Posterior cingulate gyrus (tissue), 11 donors: ENCODE data around the gene RELL1.

ENCODE experiments used
- DNase-seq, 10 donors: peaks; one replicate each; pipeline versions ENCODE4 v3.0.0 to v3.0.0-alpha.2; 2020 to 2021; ENCODE audit warnings: mixed read lengths in 3 of 10
- intact Hi-C: fragments of 100-400 bp; cut with DNase I; formaldehyde crosslinking; loops from one replicate; pipeline ENCODE4 v1.15.1; 2023

RELL1 gene

DNA sequence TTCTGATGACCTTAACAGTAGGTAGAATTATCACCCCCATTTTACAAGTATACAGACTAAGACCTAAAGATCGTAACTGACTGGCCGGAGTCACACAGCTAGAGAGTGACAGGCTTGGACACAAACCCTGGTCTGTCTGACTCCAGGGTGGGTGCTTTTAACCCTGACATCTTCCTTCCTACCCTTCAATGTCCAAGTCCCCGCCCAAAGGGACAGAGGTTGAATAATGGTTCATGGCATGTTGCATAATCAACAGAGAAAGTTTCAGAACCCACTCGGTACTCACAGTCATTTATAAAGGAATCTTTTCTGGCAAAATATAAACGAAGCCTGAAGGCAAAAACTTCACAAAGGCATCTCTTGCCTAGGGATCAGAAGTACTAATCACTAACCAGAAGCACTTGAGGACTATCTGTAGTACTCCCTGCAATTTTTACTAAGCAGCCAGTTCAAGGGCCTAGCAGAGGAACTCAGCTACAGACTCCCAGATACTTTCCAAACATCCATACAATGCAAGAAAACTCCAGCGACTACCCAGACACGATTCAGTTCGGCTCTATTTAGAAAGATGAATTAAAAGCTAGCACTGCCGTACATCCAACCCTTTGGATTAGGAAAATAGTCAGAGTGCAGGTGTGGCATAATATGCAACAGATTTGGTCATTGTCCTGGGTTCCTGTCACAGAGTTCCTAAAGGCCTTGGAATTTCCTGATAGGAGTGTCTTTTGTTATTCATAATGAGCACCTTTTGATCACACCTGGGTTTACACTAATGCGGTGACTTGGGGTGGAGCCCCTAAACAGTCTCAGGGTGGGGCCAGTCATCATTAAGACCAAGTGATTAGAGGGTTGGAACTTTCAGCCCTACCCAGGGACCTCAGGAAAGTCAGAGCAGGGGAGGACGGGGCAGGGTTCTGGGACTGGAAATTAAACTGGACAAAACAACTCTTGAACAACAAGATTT is 44.0 kb downstream of the RELL1 start:
- intact Hi-C loops, result no loop called here
- DNase-seq, result no peak

DNA sequence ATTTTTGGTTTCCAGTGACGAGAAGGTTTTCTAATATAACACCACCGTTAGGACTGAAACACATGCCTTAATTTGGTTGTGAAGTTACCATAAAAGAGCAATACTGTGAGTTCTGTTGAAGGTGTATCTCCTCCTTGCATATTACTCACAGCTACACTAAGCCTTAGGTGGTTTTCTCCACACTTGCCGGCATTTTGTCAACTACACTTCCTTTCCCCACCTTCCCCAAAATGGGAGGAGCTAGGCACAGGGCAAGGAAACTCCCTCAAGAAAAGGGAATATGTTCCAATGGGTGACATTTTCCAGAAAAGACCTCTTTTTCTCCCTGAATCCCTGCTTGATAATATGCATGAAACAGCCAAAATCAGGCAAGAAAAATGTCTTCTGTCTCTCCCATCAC is 44.8 kb downstream of the RELL1 start:
- DNase-seq, result no peak
- intact Hi-C loops, result no loop called here

DNA sequence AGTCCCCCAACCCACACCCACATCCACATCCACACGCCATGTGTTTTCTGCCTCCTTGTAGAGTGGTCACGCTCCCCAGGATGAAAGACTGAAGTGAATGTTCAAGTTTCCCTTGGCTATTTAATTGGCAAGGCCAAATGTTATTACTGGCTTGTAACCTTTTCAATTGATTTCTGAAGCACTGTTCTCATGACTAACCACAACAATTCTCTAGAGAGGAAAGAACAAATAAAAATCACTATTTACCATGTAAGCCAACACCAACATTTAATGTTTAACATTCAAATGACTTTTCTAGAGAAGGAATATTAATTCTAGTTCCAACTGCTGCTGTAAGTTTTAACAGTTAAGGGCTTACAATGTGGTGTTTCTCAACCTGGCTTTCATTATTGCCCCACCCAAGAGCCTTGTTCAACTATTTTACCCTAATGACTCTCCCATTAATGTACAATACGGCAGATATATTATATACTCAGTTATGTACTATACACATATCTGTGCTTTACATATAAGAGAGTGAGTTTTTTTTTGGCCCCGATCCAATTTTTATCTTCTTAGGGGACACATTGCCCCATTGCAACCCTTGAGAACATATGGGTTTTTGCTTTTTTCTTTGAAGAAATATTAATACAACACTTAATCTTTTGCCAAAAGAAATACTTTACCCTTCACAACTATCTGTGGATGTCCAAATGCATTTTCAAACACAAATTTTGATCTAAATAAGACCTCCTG is 46.5 kb downstream of the RELL1 start:
- no peak for DNase-seq
- intact Hi-C loops, result no loop called here

DNA sequence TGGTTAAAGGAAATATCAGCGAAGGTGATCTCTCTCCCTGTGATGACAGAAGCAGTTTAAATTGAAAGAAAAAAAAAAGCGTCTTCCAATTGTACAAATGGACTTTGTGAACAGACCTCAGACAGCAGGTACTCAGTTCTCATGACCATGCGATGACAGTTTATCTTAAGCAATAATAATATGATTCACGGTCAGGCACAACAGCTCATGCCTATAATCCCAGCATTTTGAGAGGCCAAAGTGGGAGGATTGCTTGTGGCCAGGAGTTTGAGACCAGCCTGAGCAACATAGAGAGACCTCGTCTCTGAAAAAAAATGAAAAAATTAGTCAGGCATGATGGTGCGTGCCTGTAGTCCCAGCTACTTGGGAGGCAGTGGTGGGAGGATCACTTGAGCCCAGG is 51.0 kb downstream of the RELL1 start:
- DNase-seq, result no peak
- intact Hi-C loops, result no loop called here

DNA sequence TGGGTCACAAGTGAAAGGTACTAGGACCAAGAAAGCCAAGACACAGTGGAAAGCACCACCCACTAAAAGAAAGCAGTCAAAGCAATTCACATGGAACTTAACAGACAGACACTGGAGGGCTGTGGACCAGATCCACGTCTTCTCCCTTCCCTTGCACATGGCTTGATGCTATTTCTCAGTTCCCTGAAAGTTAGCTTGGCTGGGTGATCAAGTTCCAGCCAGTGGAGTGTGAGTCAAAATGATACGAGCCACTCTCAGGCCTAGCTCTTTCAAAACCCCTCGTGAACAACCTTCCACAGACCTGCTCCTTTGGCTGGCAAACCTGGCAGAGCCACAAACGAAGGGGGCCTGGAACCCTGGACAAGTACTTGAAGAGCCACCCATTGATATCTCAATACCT is 52.0 kb downstream of the RELL1 start:
- intact Hi-C loops, result no loop called here
- no peak for DNase-seq

DNA sequence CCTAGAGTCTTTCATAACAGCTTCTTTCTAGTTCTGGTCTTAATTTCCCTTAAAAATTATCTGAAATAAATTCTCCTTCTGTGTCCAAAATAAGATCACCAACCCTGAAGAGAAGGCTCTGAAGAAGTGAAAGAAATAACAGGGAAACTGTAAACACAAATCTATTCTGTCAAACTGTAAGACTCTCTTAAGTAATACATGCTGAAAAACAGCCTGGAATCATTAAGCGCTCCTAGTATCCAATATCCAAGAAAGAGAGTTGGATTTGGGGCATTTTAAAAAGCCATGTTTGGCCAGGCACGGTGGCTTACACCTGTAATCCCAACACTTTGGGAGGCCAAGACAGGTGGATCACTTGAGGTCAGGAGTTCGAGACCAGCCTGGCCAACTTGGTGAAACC is 53.3 kb downstream of the RELL1 start:
- intact Hi-C loops, result no loop called here
- DNase-seq, result no peak

DNA sequence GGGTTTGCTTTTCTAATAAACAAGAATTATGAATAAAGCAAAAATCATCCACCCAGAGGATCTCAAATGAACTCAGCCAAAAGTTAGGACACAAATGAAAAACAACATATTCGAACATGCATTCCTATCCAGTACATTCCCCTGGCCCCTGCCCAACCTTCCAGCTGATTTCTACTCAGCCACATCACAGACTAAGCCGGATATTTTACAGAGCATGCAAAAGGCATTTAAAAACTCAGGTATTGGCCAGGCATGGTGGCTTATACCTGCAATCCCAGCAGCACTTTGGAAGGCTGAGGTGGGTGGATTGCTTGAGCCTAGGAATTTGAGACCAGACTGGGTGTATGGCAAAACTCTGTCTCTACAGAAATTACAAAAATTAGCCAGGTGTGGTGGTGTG is 54.6 kb downstream of the RELL1 start:
- intact Hi-C loops, result no loop called here
- DNase-seq, result no peak

DNA sequence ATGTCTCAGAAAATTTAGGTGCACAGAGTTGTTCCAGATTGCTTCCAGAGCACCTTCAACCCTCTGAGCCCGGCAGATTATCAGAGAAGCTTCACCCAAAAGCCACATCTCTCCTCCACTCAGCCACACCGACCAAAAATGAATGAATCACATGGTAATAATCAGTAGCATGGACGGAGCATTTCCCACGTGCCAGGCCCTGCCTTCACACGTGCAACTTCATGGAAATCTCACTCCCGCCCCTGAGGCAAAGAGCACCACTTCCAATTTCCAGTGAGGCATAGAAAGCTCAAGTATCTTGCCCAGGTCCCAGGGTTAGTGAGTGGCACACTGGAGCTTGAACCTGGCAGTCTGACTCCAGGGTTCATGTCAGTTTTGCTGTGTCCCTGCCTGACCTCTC is 56.5 kb downstream of the RELL1 start:
- intact Hi-C loops, result no loop called here
- DNase-seq, result no peak

DNA sequence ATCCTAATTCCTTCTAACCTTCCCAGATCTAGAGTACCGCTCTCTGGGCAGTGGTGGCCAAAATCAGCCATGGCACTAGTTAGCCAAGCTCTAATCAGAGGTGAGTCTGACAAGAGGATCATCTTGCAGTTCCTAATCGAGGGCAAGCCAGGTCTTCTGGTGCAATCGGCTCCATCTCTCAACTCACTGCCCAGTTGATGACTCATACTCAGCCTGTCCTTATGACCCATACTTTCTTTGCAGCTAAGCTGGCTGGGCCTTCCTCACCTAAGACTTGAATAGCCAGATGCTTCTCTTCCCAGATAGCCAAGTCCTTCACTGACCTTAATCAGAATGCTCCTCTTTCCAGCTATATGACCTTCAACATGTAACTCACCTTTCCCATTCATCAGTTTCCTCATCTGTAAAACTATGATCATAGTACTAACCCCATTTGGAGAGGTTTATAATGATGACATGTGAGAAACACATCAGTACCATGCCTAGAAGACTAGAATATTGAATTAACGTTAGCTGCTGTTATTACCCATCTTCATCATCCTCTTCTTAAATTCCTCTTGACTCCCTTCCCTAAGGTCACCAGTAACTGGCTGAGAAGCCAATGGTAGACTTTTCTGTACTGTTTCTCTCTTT is 57.1 kb downstream of the RELL1 start:
- intact Hi-C loops, result no loop called here
- no peak for DNase-seq

DNA sequence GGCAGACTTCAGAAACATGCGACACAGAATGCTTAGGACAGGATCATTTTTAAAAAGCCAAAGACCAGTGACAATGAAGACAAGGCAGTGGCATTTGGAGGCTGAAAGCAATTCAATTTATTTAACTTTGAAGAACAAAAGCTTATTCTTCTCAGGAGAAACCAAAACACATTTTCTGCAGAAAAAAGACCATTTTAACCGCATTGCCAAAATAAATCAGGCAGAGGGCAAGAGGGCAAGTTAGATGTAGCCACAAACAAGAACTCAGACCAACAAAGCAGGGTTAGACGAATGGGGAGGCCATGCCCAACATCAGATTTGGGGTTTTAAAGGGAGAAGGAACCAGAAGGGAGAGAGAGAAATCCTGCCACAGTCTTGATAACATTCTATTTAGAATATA is 58.9 kb downstream of the RELL1 start:
- no peak for DNase-seq
- intact Hi-C loops, result no loop called here

DNA sequence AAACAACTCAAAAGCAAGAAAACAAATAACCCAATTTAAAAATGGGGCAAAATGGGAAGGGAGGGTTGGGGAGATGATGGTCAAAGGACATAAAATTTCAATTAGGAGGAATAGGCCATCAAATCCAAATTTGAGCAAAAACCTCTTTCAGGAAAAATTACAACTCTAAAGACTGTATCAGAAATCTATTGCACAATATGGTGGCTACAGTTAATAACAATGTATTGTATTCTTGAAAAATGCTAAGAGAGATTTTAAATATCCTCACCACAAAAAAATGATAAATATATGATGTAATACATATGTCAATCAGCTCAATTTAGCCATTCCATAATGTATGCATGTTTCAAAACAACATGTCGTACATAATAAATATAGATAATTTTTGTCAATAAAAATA is 60.7 kb downstream of the RELL1 start:
- intact Hi-C loops, result no loop called here
- DNase-seq, result no peak

DNA sequence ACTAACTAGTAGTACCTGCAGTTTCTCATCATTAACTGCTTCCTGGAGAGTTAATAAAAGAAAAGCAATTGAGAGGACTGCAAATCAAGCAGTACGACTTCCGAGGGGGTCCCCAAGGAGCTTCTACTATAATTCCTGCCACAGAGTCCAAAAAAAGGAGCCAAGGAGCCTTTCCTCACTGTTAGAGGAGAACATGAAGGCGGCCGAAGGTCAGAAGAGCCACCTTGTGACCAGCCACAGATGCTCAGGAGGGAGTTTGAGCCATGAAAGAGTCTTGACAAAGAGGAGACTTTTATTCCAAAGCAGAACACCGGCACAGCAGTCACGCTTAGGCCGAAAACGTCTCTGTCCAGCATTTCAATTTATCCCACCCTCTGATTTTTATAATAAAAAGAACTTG is 62.2 kb downstream of the RELL1 start:
- DNase-seq, result no peak
- intact Hi-C loops, result no loop called here

DNA sequence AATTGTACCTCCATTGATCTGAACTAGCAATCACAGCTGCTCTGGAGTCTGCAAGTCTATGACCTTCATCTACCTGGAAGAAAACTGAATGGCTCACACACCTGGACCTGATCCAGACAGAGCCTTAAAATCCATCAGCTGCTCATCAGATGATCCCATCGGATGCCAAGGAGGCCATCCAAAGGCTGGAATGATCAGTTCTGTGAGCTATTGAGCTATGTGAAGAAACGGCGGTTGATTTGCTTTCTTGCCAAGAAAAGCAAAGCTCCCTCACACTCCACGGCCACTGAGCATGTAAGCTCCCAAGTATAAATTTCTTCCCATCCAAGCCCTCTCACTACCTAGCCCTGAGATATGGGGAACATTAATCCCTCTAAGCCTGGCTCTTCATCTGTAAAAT is 63.1 kb downstream of the RELL1 start:
- intact Hi-C loops, result no loop called here
- no peak for DNase-seq

DNA sequence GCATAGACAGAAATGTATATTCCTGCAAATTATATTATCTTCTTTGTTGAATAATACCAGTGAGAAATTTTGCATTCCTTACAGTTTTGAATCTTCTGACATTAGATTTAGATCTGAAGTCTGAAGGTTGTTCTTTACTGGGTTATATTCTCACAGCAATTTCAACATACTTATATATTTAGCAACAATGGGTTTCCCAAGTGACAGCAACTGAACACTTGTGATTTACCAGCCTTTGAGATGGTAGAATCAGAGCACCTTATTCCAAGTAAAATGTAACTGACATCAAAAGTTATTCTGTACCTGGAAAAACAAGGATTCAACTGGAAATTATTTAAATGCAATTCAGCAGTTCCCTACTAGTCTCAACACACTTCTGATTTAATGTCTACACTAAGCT is 66.0 kb downstream of the RELL1 start:
- DNase-seq, result no peak
- intact Hi-C loops, result no loop called here

DNA sequence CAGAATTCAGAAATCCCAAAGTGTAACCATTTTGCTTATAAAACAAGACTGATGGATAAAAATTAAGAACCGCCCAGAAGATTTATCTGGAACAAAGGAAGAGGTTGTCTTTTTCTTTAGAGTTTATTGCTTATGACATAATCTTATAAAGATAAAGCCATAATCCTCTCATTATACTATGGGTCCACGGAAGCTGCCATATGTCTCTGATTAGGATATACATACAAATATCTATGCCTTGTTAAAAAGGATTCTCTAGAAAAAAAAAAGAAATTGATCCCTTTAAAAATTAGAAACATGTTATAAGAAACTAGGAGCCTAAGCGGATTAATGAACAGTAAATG is 70.5 kb downstream of the RELL1 start:
- no peak for DNase-seq
- intact Hi-C loops, result no loop called here

DNA sequence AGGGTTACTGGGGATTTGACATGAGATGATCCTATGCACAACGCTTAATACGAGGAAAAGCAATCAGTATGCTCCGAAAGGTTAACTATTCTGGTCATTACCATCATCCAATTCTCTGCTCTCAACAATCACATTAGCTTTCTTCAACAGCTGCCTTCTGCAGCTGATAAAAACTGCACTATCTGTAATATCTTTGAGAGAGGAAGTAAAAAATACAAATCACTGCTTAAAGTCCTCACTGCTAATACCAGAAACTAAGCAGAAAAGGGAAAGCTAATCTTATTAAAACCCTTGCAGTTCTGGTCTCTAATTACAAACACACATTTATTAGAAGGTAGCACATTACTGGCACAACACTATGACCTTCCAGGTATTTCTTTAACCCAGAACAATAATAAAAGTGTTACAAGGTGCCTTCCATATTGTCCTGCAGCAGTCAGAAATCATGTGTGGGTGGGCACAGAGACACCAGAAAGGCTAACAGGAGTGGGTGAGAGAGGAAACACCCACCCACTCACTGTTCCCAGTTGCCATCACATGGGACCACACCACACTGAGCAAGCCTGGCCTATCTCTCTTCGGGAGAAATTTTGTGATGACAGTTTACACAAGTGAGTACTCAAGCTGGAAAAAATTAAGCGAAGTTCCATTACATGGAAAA is 71.0 kb downstream of the RELL1 start:
- no peak for DNase-seq
- intact Hi-C loops, result no loop called here

DNA sequence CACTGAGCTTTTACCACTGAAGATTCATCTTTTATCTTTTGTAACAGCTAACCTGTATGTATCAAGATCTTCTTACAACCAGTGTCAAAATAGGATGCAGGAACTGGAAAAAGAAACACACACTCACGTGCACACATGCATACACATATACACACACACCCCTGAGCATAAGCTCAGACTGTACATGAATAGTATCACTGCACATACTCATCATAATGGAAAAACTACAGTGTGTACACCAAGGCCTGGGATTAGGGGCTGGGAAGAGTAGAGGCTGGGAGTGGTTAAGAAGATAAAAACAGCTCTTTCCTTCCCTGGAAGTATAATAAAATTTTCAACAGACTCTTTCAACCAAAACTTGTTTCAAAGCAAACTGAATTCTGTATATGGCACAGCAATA is 73.4 kb downstream of the RELL1 start:
- DNase-seq, result no peak
- intact Hi-C loops, result no loop called here

DNA sequence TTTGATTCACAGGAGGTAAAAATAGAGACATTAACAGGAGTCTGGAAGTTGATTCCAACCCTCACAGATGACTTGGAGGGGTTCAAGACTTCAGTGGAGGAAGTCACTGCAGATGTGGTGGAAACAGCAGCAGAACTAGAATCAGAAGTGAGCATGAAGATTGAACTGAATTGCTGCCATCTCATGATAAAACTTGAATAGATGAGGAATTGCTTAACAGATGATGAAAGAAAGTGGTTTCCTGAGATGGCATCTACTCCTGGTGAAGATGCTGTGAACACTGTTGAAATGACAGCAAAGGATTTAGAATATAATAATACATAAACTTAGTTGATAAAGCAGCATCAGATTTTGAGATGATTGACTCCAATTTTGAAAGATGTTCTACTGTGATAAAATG is 76.5 kb downstream of the RELL1 start:
- intact Hi-C loops, result loop anchor here (10.0 kb wide), 1 partner anchor 75 kb away; the partner anchor contains the start of gene RELL1
- no peak for DNase-seq

DNA sequence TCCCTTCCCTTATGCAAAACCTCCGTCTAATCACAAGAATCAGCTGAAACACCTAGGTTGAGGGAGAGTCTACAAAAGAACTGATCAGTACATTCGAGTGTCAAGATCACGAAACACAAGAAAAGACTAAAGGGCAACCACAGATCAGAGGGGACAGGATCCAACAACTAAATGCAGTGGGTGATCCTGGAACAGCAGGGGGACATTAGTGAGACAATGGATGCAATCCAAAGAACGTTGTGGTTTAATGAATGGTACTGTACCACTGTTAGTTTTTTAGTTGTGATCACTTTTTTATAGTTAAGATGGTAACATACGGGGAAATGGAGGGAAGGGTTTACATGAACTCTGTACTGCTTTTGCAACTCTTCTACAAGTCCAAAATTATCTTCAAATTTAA is 79.2 kb downstream of the RELL1 start:
- no peak for DNase-seq
- intact Hi-C loops, result loop anchor here (10.0 kb wide), 1 partner anchor 78 kb away; the partner anchor contains the start of gene RELL1

DNA sequence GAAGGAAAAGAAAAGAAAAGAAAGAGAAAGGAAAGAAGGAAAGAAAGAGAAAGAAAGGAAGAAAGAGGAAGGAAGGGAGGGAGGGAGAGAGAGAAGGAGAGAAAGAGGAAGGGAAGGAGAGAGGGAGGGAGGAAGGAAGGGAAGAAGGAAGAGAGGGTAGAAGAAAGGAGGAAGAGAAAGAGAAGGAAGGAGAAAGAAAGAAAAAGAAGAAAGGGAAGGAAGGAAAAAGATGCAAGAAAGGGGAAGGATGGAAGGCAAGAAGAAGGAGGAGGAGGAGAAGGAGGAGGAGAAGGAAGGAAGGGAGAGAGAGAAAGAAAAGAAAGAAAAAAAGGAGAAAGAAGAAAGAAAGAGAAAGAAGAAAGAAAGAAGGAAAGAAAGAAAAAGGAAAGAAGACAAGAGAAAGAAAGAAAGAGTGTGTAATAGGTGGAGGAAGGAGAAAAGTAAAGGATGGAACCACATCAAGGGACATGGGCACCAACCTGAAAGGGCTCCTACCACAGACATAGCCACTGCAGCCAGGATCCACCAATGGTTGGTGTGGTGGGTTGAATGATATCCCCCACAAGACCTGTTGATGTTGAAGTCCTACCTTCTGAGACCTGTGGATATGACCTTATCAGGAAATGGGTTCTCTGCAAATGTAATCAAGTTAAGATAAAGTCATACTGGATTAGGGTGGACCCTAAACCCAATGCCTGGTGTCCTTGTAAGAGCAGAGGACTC is 80.2 kb downstream of the RELL1 start:
- no peak for DNase-seq
- intact Hi-C loops, result loop anchor here (10.0 kb wide), 1 partner anchor 79 kb away; the partner anchor contains the start of gene RELL1
